HG03442 (cell line): ENCODE data around the gene XXYLT1.

Experiments
- ATAC-seq: cut with Tn5 transposase; IDR thresholded peaks from one replicate; pipeline ENCODE4 v1.9.1; 2021; ENCODE audit warnings: mild to moderate bottlenecking, moderate library complexity; ENCODE audit not compliant: unreplicated experiment

The XXYLT1 gene

DNA sequence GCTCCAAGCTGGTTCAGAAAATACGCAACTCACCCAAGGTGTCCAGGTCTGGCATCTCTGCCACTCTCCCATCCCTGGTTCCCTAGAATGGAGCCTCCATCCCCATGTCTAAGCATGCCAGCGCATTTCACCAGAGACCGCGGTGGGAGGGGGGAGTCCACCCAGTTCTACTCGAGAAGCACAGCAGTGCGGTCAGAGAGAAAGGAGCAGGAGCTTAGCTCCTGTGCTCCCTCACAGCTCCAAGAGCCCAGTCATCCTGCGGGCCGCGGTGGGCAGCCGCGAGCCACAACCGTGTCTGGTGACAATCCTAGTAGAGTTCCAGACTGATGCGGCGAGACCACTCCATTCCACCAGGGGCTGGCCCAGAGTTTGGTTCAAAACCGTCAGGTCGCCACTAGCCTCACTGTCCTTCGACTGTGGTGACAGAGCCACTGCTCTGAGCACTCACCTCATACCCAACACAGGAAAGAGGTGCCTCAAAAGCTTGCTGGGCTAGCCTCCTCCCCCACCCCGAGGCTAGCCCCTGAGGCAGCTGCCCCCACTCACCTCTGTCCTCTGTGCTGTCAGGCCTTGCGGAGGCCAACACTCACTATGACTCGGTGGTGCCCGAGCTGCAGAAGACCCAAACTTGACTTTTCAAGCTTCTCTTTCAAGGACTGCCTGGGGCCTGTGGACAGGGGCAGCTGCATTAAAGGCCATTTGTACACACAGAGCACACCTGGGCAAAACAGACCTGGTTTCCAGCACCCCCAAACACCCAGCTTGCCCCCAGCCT, 185.4 kb downstream of the XXYLT1 start:
- no peak for ATAC-seq

DNA sequence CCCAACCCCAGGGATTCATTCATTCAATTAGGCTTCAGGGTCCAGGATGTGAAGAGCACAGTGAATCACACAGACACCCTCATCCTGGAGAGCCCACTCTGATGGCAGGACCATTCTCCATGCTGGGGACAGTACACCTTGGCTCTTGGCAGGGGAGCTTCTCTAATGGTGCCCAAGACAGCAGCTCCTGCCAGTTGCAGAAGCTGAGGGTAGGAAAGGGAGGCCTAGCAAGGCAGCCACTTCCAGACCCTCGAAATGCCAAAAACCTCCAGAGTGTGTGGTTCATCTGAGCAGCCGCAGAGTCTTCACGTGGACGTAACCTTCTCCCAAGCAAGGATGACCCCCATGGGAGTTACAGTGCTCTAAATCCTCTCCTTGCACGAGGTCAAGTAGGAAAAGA, 186.2 kb downstream of the XXYLT1 start:
- no peak for ATAC-seq

DNA sequence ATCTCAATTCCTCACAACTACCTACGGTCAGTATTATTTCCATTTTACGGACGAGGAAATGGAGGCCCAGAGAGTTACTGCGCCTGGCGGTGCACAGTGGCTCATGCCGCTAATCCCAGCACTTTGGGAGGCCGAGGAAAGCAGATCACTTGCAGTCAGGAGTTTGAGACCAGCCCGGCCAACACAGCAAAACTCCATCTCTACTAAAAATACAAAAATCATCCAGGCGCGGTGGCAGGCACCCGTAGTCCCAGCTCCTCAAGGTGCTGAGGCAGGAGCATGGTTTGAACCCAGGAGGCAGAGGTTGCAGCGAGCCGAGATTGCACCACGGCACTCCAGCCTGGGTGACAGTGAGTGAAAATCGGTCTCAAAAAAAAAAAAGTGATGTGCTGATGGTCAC, 187.3 kb downstream of the XXYLT1 start:
- no peak for ATAC-seq

DNA sequence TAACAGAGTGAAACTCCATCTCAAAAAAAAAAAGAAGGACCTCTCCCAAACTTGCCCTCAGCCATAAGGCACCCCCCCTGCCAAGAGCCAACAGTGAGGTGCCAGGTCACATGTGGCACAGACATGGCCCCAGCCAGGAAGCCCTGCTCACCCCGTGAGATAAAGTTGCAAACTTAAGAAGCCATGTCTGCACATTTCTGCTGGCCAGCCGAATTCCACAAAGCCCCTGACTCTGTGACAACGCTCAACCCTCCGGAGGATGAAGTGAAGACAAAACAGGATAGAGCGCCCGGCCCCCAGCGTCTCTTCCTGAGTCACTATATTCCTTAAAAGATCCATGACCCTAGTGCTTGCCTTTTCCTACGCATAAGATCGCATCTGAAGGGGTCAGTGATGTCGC, 188.1 kb downstream of the XXYLT1 start:
- no peak for ATAC-seq

DNA sequence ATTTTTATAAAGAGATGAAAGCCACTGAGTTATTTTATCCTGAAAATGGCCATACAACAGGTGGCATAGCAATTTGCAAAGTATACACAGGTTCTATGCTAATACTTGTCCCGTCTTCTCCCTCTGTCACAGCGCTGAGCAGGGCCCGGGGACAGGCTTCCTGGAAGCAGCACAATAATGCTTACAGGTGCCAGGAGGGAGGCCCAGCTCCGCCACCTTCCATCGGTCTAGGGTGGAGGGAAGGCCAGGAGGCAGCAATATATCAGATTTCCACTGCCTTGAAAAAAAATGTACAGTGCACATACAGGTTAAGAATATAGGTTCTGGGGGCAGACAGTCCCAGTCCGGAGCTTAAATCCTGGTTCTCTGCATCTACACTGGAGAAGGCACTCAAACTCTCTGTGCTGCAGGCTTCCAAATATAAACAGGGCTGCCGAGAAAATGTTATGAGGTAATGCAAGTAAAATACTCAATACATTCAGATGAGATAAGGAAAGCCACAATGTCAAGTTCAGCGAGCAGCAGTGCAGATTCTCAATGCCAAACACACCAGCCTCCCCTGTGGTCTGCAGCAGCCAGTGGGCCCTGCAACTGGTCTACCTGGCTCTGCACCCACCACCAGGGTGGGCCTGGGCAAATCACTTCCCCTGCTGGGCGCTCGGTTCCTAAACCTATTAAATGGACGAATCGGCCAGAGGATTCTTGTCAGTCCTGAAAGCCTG, 189.6 kb downstream of the XXYLT1 start:
- ATAC-seq = no peak

DNA sequence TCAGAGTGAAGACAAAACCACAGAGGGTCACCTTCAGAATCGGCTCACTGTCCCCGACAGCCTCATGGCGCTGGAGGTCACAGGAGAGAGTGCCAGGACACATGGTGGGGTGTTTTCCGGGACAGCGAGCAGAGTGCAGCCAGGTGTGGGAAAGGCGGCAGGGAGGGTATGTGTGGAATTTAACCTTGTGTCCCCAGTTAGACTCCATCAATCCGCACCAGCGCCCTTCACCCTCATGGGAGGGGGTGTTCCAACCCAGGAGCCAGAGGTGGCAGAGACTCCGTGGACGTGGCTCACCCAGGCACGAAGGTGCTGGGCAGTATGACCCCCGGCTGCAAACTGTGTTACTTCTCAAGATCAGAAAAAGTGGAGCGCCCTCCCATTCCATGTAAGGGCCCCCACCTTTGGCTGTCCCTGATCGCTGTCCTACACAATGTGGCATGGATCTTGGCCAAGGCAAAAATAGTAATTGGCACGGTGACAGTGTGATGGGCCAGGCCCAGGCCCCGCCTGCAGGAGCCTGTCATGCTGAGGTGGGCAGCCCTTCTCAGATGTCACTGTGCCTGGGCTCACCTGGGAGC, 190.3 kb downstream of the XXYLT1 start:
- no peak for ATAC-seq

DNA sequence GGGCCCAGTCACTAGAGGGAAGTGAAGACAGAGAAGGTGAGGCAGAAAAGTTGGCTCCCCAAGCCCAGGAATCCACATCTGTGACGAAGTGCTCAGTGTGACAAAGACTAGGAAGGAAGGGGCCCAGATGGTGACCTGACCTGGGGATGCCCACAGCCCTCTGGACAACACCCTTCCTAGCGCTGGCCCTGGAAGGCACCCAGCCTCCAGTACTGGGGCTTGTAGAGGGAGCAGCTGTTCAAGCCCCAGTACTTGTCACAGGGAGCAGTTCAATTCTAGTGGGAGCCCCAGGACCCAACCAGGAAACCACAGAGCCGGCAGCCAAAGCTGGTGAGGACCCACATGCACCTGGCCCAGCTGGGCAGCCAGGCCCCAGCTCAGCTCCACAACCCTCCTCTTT, 190.8 kb downstream of the XXYLT1 start:
- ATAC-seq = no peak

DNA sequence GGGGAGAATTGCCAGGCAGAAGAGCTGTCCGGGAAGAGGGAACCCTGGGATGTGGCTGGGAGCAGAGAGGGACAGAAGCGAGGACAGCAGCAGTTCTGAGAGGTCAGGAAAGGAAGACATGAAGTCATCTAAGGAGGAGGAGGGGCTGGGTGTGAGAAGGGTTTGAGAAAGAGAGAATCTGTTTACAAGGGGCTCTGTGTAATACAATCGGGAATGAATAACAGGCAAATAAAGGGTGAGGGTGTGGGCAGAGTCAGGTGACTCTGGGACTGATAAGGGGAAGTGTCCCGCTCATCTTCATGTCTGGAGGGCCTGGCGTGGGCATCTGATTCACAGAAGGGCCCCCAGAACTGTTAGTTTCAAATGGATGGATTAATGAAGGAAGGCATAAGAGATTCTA, 191.3 kb downstream of the XXYLT1 start:
- ATAC-seq = no peak

DNA sequence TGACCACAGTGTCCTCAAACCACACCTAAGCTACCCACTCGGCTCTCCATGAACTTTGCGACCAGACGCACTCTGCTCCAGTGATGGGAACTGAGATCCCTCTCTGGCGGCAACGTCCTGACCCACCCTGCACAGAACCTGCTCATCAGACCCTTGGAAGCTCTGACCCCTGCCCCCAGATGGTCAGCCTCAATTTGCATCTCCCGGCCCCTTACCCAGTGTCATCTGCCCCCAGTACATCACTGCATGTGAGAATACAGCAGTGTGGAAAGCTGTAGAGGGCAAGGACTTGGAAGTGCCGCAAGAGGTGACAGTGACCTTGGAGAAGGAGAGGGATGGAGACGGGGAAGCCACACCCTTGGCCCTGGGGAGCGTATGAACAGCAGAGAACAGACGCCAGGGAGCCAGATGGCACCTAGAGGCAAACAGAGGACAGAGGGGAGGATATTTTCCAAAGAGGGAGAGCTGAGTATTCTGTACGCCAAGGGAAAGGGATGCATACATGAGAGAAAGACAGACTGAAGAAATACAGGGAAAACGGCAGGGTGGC, 192.0 kb downstream of the XXYLT1 start:
- ATAC-seq = no peak

DNA sequence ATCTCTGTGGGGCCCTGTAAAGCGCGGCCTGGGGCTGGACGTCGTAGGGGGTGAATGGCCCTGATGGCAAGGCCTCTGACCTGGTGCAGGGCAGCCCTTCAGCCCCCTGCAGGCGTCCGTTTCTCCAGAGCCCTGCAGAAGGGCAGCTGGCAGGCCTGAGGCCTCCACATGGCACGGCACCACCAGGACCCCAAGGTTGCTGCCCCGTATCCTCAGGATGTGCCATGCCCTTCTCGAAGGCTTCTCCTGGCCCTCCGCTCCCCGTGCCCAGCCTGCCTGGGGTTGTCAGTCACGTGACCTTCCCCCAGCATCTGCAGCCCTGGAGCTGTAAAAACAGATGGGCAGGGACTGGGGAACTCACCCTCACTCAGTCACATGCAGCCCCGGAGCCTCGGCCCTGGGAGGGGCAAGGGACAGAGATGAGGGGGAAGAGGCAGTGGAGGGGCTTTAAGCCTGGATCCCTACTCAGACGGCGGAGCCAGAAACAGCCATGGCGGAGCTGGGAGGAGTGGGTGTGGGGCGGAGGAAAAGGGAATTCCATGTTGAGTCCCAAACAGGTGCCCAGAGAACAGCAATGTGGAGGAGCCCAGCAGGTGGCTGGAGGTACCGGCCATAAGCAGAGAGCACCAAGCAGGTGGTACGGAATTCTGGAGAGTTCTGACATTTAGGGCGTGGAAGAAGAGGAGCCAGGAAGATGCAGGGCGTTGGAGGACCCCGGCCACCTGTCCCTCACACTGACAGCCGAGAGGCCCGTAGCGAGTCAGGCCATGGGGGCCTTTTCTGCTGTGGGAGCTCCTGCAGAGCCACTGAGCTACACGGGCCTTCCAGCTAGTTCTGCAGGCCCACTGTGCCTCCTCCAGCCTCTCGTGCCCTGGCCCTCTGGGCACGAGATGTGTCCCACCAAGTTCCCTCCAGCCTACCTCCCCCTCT, 193.1 kb downstream of the XXYLT1 start:
- ATAC-seq = no peak

DNA sequence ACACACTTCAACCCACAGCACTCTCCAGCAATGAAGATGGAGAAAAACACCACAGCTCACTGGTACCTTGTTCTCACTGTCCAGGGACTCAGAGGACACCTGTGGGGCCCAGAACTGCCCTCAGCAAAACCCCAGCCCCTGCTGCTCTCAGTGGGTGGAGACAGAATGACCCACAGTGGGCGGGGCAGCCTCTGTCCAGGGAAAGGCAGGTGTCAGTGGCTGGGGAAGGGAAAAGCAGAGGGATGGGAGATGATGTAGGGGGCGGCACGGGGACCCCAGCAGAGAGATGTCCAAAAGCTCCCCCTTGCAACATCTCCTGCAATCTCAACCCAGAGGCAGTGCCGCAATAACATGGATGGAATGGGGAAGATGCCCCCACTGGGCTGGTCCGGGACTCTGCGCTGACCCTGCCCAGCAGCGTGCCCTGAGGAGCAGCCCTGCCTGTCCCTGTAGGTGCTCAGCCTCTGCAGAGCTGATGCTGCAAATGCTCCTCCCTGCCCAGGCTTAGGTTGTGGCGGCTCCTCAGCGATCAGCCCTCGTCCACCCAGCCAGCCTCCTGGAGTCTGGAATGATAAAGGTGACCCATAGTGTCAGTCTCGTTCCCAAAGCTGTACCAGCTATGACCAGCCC, 193.9 kb downstream of the XXYLT1 start:
- no peak for ATAC-seq

DNA sequence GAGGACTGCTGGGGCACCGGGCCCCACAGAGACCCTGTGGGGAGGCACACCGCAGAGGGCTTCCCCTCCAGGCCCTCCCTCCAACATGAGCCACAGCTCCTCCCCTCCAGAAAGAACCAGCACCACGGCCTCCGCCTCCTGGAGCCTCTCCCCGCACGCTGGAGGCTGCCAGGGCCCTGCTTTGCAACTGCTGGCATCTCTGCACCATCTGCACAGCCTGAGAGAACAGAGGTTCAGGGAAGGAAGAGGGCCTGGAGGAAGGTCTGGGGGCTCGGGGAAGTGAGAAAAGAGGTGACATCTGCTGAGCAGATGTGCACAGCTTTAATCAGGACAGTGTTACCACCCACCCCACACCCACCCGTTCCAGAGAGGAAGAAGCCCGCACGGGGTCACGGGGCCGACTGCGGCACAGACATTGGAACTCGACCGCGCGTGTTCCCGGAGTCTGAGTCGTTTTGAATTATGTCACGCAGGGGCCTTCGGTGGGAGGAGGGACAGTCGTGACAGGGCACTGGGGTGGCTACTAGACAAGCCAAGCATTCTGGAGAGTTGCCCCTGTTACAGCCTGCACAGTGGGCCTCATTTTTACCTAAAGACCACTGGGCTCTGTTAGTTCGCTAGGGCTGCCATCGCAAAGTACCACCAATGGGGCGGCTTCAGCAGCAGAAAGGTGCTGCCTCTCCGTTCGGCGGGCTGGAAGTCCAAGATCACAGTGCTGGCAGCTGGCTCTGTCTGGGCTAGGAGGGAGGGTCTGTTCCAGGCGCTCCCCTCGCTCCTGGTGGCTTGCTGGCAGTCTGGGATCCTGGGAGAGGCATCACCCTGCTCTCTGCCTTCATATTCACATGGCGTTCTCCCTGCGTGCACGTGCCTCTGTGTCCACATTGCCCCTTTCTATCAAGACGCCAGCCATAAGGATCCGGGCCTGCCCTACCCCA, 194.8 kb downstream of the XXYLT1 start:
- ATAC-seq = no peak

DNA sequence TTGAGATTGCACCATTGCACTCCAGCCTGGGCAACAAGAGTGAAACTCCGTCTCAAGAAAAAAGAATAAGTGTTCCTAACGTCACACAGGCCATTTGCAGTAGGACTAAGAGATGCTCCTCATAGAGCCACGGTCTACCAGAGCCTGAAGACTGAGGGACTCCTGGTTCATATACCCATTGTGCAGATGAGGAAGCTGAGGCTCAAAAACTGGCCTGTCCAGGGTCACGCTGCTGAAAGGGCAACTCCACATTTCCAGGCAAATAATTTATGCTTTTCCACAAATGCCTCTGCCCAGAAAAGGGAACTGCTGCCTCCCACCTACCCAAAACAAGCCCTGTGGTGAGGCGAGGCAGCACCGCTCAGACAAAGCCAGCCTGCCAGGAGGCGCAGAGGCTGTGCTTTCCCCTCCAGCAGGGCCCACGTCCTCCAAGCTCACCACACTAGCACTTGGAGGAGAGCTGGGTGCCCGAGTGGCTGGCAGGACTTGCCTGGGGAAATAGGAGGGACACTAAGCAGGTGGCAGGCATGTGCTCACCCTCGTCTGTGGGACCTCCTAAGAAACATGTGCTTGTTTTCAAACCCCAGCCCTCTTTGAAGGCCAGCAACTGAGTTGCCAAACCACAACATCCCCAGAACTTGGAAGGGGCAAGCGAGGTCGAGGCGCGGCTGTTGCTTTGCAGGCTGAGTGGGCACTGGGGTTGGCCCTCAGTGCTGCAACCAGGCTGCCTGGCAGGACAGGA, 195.6 kb downstream of the XXYLT1 start:
- no peak for ATAC-seq

DNA sequence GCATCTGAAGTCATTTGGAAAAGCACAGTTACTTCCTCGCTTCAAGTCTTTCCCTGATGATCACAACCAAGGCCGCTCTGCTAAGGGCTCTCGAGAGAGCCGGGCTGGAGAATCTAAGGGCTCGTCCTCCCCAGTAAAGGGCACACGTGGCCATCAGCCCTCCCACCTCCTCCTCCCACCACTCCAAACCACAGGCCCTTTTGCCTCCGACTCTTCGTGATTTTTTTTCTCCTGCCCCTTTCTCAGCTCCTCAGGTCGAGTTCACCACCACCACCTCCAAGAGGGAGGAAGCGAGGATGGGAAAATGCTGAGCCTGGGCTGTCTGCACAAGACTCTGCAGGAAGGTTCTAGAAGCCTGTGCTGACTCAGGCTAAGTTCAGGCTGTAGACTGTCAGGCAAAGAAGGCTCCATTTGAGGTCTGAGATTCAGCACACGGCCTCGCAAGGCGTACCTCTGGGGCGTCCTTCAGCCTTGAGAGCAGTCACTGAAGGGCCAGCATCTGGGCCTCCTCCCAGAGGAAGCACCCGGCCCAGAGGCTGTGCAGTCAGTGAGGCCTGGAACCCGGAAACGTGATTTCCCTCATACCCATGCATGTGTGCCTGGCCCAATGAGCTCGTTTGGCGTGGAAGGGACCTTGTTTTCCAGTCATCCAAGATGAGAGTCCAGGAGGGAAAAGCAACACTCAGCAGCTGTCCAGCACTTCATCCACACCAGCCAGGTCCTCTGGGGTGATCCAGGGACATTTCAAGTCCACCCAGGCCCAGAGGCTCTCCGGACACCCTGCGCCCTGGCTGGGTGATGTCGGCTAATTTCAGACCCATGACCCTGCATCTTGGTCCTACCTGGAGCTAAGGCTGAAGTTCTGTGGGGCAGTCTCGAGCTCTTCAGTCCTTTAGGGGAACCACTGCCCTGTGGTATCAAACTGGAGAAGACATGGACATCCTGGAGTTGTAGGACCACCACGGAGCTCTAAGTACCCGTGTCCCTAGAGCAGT, 196.8 kb downstream of the XXYLT1 start:
- no peak for ATAC-seq

DNA sequence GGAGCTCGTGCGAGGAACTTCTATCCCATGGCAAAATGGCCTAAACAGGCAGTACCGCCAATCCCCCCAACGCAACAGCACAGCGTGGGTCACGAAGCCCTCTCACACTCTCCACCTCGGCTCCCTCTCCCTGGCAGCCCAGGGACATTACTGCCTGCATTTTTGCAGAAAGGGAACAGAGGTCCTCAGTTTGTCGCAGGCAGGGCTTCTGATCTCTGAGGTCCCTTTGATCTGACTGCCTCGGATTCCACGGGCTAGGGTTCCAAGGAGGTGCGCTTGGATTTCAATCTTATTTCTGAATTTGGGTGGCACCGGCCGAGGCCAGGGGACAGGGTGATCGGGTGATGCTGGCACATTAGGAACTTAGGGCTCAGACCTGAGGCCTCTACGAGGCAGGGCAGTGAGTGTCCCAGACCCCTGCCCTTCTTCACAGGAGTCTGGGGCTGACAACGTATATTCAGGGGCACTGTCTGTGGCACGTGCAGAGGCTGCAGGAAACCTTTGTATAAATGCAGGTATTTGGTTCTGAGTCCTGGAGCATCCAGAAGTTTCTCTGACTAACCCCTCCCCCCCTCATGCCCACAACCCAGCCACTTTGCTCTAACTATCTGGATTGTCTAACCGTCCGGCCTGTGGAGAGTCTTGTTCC, 197.9 kb downstream of the XXYLT1 start:
- no peak for ATAC-seq

DNA sequence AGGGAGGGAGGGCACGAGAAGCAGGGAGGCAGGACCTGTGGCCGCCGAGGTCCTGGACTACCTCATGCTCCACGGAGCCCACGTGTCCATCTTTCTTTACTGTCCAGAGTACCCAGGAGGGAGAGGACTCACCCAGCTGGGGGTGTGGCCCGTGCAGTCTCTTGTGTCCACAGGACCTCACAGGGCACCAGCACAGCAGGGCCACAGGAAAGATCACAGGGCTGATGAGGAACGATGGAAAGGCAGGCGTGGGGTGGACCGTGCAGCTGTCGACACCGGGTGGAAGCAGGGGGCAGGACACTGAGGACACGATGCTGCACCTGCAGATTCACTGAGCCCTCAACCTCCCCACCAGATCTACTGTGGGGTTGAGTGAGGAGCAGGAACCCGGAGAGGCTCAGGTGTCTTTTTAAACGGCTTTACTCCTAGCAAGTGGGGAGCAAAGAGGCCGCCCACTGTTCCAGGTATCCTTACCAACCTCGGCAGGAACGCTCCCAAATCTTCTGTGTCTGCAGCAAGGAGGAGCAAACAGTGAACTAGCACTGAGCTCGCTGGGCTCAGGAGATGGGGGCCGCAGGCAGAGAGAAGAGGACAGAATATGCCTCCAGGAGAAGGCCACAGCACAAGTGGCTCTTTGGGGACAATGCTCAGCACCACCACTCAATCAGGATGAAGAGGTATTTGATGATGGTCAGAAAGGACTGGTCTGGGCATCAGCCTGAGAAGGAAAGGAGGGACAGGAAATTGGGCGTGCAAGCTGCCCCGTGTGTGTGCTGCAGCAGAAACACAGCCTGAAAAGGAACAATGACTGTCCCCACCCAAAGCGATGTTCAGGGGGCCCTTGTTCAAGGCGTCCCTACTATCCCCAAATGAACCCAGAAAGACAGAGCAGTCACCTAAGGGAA, 198.8 kb downstream of the XXYLT1 start:
- no peak for ATAC-seq
